Choroid plexus epithelial cell (primary cell): ENCODE results near the gene FOCAD.

Experiments
- DNase-seq: peaks from one replicate; pipeline ENCODE4 v3.0.0-alpha.2; 2010; ENCODE audit warnings: low read depth
- H3K4me3 ChIP-seq: 2 replicates; pipeline ENCODE4 v1.5.1; 2011; ENCODE audit warnings: low read depth, mild to moderate bottlenecking, control low read depth, low read length, moderate library complexity
- TF ChIP-seq, protein P1 (sequence below): conservative IDR thresholded peaks from 2 replicates; pipeline ENCODE4 v1.5.1; 2011; ENCODE audit warnings: low read depth, mild to moderate bottlenecking, control low read depth, inconsistent platforms, low read length, moderate library complexity

Gene FOCAD

DNA sequence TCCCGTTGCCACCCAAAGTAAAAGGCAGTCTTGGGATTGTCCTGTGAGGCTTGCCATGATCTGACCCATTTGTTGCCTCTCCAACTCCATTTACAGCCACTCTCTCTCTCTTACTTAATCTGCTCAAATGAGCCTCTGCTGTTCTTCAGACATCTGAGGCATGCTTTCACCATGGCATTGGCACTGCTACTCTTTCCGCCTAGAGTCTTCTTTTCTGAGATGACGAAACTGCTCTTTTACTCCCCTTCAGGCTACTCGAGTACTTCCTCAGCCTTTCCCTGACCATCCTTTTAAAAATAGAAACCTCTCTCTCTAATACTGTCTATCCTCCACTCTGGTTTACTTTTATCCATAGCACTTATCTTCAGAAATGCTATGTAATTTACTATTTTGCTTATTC lies 9.0 kb downstream of the FOCAD start:
- H3K4me3 ChIP-seq: no peak overlapping the region
- peak; percentile 47 for DNase-seq
- TF ChIP-seq, protein P1, sequence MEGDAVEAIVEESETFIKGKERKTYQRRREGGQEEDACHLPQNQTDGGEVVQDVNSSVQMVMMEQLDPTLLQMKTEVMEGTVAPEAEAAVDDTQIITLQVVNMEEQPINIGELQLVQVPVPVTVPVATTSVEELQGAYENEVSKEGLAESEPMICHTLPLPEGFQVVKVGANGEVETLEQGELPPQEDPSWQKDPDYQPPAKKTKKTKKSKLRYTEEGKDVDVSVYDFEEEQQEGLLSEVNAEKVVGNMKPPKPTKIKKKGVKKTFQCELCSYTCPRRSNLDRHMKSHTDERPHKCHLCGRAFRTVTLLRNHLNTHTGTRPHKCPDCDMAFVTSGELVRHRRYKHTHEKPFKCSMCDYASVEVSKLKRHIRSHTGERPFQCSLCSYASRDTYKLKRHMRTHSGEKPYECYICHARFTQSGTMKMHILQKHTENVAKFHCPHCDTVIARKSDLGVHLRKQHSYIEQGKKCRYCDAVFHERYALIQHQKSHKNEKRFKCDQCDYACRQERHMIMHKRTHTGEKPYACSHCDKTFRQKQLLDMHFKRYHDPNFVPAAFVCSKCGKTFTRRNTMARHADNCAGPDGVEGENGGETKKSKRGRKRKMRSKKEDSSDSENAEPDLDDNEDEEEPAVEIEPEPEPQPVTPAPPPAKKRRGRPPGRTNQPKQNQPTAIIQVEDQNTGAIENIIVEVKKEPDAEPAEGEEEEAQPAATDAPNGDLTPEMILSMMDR: no peak

- no peak for DNase-seq
- no peak overlapping the region for H3K4me3 ChIP-seq
- TF ChIP-seq, protein P1: no peak
These were observed 10.2 kb downstream of the FOCAD start for GRCh38 chr9:20694248-20694647.

DNA sequence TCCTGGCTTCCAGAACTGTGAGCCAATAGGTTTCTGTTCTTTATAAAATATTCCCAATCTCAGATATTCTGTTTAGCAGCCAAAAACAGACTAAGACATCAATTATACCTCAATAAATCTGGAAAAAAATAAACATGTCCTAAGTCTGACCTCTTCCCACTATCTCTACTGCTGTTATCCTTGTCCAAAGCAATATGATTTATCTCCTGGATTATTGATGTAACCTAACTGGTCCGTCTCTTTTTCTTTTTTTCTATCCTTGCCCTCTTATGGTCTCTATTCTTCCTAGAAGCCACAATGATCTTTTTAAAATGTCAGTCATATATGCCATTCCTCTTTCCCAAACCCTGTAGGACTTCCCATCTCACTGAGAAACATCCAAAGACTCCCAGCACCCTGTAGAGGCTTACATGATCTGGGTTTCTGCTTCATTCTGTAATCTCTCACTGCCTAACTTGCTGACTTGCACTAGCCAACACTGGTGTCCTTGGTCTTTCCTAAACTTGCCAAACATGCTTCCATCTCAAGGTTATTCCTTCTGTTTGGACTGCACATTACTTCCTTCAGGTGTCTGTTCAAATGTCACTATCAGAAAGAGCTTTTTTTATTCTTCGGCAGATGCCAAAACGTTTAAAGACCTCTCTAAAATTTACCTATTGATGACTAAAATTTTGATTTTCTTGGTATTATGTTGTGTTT lies 13.1 kb downstream of the FOCAD start:
- no peak overlapping the region for H3K4me3 ChIP-seq
- TF ChIP-seq, protein P1: no peak
- DNase-seq: no peak

- DNase-seq: no peak
- H3K4me3 ChIP-seq: no peak overlapping the region
- TF ChIP-seq, protein P1: no peak
These were observed 14.7 kb downstream of the FOCAD start for GRCh38 chr9:20698782-20699181.

GRCh38 chr9:20701060-20701459 lies 17.0 kb downstream of the FOCAD start:
- no peak overlapping the region for H3K4me3 ChIP-seq
- TF ChIP-seq, protein P1: no peak
- peak; percentile 5 for DNase-seq

DNA sequence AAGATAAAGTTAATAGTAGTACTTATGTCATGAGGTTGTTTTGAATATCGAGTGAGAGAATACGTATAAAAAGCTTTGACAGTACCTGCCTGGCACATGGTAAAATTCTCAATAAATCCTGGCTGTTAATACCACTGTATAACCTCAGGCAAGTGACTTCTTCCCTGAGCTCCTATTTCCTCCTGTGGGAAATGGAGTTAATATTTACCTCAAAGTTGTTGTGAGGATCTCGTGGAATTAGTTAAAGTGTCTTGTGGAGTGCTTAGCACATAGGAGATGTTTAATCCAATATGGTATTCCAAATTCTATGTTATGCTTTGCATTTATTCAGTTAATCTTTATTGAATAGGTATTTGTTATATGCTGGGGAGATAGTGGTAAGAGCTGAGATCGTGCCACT lies 18.5 kb downstream of the FOCAD start:
- DNase-seq: no peak
- no peak overlapping the region for H3K4me3 ChIP-seq
- TF ChIP-seq, protein P1: no peak

DNA sequence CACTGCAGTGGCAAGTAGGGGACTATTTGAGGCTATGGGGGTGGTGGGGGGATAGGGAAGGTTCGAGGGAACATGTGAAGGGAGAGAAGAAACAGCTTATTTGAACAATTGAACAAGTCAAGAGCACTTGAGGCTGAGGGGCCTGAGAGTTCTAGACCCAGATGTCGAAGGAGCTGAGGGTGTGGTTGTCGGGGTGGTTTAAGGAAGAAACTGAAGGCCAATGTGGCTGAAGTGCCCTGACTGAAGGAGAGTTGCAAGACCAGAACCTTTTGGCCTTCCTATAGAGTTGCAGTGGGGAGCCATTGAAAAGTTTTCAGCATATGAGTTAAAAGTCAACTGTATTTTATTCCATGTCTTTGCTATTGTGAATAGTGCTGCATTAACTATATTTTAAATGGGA lies 19.1 kb downstream of the FOCAD start:
- DNase-seq: no peak
- TF ChIP-seq, protein P1: no peak
- no peak overlapping the region for H3K4me3 ChIP-seq
